Raji (cell line): ENCODE results near the gene DOCK6.

Experiments used
- POLR2A ChIP-seq: IDR thresholded peaks from 2 replicates; pipeline ENCODE4 v1.6.1; 2011; ENCODE audit warnings: low read depth, low read length, control low read depth; ENCODE audit not compliant: insufficient read depth

The DOCK6 gene

DNA sequence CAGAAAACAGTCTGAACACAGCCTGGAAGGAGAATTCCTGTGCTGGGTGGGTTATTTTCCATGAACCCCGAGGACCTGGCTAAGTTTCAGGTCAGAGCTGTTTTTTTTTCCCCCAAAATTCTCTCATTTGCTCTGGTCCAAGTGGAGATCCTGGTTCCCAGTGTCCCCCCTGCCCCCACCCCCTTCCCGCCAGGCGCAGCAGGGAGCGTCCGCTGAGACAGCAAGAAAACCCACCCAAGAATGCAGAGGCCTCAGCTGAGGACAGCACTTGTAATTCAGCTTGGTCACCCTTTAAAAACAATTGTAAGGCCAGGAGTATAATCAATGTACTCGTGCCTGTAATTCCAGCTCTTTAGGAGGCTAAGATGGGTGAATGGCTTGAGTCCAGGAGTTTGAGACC is 22.2 kb upstream of the DOCK6 start:
- TF ChIP-seq POLR2A, result no peak

- TF ChIP-seq POLR2A, result no peak
Measured at GRCh38 chr19:11281356-11282049, 19.2 kb upstream of the DOCK6 start.

DNA sequence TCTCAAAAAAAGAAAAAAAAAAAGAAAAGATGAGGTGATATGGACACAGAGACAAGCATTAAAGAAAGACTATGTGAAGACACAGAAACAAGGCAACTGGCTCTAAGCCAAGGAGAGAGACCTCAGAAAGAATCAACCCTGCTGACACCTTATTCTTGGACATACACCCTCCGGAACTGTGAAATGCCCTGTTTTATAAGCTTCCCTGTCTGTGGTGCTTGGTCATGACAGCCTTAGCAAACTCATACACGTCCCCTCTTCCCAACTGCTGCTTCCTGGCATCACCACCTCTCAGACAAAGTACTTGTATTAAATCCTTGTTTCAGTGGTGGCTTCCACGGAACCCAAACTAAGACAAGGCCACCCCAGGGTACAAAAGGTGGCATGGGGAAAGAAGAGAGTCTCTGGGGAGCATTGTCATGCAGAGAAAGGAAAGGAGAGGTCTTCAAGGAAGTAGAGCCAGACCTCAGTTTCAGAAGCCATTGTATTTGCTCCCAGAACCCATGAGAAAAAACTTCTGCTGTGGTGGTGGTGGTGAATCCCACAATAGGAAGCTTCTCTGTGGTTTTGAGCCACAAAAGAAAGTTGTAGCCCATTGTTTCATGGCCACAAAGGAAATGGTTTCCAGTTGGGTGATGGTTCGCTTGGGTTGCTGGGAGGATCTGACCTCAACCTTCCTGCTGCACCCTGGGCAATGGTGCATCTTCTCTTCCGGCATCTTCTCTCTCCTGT is 17.3 kb upstream of the DOCK6 start:
- no peak for TF ChIP-seq POLR2A

- TF ChIP-seq POLR2A, result no peak
Measured at GRCh38 chr19:11278670-11279069, 16.3 kb upstream of the DOCK6 start.

GRCh38 chr19:11274533-11275086 is 12.3 kb upstream of the DOCK6 start:
- no peak for TF ChIP-seq POLR2A

GRCh38 chr19:11273989-11274388 is 11.7 kb upstream of the DOCK6 start:
- TF ChIP-seq POLR2A, result no peak

- no peak for TF ChIP-seq POLR2A
Measured at GRCh38 chr19:11273296-11273695, 11.0 kb upstream of the DOCK6 start.

DNA sequence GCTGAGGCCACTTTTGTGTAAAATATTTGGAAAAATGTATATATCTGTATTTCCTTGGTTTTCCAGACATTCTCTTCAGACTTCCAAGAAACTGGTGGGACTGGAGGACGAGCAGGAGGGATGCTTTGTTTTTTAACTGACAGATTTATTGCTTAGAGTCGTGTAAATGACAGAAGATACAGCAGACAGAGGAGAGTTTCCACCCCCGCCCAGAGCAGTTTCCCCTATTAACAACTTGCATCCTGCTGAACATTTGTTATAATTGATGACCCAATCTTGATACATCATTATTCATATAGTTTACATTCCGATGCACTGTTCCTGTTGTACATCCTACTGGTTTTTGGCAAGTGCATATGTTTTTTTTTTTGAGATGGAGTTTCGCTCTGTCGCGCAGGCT is 7.1 kb upstream of the DOCK6 start:
- TF ChIP-seq POLR2A, result no peak

- no peak for TF ChIP-seq POLR2A
Measured at GRCh38 chr19:11268783-11269267, 6.5 kb upstream of the DOCK6 start.

GRCh38 chr19:11267316-11268085 is 5.2 kb upstream of the DOCK6 start:
- TF ChIP-seq POLR2A, result no peak

DNA sequence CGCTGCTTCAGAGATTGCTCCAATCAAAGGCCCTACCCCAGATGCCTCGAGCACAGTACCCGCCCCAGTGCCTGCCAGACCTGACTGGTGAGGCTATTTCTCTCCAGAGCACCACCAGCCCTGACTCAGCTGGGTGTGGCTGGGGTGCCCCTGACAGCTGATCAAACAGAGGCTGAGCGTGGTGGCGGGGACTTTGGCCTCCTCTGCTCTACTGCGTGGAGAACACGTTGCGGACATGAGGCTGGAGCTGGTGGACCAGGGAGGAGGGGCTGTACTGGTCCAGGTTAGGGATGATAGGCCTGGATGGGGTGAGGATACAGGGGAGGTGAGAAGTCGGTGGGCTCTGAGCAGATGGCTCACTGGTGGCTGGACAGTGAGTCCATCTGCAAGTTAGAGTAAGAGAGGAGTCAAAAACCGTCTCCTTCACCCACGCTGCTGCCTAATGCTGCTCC is 3.5 kb upstream of the DOCK6 start:
- TF ChIP-seq POLR2A, result no peak

DNA sequence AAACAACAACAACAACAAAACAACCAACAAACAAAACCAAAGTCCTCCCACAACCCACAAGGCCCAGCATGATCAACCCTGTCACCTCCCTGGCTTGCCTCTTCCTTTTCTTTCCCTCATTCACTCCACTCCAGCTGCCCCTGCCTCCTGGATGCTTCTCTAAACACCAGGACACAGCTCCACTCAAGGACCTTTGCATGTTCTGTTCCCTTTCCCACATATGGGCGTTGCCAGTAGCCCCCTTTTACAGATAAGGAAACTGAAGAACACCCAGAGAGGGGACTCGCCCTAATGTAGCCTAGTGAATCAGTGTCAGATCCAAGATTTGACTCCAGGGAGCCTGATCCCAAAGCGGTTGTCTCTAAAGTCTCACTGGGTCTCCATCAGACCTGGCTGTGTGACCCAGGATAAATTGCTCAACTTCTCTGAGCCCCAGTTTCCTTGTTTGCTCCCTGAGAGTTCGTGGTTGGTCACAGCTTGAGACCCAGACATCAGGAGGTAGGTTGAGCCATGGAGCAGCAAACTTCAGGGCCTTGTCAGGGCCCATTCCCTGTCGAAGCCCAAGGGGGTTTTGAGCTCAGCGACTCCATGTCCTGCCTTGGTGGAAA is 3.0 kb upstream of the DOCK6 start:
- TF ChIP-seq POLR2A, result no peak

DNA sequence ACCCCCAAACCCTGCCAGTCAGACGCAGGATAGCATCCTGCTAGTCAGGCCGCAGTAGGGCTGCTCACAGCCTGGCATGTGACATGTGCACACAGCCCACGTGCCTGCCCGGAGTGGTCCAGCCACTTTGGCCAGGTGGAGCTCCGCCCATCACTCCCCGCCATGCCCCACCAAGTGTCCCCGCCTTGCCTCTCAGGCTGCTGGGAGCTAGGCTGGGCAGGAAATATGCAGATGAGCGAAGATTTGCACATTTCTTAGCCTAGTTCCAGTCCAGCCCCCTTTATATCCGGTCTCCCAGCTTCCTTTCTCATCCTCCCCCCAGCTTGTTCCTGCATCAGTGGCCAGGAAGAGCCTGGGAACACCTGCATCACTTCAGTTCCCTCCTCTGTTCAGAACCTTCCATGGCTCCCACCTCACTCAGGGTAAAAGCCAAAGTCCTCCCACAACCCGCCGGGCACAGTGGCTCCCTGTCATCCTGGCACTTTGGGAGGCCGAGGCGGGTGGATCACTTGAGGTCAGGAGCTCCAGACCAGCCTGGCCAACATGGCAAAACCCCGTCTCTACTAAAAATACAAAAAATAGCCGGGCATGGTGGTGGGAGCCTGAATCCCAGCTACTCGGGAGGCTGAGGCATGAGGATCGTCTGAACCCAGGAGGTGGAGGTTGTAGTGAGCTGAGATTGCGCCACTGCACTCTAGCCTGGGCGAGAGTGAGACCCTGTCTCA is 2.3 kb upstream of the DOCK6 start:
- TF ChIP-seq POLR2A, result no peak

DNA sequence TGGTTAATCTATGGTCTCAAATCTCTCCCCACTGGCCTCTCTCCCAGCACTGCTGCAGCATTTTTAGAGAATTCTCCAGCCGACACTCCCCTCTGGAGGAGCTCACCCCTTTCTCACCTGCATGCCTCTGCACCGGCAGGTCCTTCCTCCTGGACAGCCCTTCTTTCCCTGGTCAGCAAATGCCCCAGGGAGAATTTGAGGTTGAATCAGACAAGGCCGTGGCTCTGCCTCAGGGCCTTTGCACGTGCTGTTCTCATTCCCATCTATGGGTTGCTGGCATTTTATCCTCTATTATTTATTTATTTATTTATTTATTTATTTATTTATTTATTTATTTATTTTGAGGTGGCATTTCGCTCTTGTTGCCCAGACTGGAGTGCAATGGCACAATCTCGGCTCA is 1.4 kb upstream of the DOCK6 start:
- TF ChIP-seq POLR2A, result no peak
